GM19468 (cell line): ENCODE results near the gene LUC7L.

Experiments
- ATAC-seq: cut with Tn5 transposase; IDR thresholded peaks from one replicate; pipeline ENCODE4 v1.9.1; 2021; ENCODE audit warnings: mild to moderate bottlenecking, moderate library complexity, moderate number of reproducible peaks; ENCODE audit not compliant: unreplicated experiment; ENCODE audit errors: extremely low read depth

The LUC7L gene

DNA sequence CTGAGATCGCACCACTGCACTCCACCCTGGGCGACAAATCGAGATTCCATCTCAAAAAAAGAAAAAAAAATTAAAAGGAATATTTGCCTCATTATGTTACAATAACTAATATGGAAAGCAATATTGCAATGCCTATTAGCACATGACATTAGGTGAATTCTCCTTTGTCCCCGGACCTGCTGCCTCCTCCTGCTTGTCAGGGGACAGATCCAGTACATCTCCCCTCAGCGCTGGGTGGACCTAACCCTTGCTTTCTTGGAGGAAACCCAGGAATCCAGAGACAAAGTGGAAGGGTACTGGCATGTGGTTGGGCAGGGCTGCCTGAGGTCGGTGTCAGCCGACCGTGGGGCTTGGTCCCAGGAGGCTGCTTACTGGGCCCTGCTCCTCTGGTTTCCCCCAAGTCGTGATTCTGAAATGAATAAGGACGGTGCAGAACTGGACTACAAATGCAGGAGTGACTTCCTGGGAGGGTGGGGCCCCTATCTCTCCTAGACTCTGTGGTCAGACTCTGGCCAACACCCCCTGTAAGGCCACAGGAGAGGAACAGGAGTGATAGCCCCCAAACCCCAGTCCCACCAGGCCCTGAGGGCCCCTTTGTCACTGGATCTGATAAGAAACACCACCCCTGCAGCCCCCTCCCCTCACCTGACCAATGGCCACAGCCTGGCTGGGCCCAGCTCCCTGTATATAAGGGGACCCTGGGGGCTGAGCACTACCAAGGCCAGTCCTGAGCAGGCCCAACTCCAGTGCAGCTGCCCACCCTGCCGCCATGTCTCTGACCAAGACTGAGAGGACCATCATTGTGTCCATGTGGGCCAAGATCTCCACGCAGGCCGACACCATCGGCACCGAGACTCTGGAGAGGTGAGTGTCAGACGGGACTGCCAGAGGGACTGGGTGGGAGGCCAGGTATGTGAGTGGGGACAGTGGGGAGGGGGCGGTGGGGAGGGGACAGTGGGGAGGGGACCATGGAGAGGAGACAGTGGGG is 76.8 kb downstream of the LUC7L start, which contains the start of gene HBZ:
Gene HBZ (plus strand): TSS at position 504 of the 988 bp plus-strand sequence. CDS start 266 bp downstream, at position 770.
- no peak for ATAC-seq

DNA sequence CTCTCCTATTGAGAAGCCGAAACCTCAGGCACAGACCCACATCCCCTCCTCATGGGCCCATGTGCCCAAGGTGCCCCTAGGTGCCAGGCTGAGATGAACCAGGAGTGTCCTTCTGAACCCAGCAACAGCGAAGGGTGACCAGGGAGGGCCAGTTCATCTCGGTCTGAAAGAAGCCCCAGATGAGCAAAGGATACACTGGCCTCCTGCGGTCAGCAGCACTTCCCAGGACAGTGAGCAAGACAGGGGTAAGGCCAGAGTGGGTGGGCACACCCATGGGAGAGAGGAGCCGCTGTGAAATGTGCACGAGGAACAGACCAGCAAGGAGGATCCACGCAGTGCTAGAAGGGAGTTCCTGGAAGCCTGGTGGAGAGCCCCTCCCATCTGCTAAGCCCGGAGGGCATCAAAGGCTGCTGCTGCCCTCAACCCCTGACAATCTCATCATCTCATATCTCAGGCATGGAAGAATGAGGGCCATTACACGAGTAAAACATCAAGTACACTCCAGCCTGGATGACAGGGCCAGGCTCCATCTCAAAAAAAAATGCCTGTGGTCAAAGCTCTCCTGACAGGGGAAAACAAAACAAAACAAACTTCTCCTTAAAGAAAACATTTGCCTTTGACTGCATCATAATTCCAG is 80.1 kb downstream of the LUC7L start:
- ATAC-seq, result no peak

DNA sequence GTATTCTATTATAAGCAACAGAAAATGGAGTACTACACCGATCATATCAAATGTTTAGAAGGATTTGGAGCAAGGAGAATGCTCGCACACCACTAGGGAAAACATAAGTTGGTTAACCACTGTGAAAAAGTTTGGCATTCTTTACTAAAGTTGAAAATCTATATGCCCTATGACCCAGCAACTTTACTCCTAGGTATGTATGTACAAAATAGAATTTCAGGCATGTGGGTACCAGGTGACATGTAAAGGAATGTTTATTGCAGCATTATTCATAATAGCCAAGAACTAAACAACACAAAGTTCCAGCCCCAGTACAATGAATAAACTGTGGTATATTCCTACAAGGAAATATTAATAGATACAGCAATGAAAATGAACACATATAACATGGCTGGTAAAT is 82.6 kb downstream of the LUC7L start:
- no peak for ATAC-seq

DNA sequence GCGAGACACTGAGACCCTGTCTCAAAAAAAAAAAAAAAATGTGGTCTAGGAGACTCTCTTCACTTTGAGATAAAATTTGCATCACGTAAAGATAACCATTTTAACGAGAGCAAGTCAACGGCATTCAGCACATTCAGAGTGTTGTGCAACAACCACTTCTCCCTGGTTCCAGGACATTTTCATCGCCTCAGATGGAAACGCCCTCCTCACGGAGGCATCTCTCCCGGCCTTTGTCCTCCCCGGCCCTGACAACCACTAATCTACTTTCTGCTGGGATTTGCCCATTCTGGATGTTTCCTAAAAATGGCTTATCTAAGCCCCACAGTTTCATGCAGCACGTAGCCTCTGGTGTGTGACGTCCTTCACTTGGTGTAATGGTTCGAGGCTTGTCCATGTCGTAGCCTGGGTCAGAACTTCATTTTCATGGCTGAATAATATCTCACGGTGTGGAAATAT is 84.4 kb downstream of the LUC7L start:
- ATAC-seq, result no peak

DNA sequence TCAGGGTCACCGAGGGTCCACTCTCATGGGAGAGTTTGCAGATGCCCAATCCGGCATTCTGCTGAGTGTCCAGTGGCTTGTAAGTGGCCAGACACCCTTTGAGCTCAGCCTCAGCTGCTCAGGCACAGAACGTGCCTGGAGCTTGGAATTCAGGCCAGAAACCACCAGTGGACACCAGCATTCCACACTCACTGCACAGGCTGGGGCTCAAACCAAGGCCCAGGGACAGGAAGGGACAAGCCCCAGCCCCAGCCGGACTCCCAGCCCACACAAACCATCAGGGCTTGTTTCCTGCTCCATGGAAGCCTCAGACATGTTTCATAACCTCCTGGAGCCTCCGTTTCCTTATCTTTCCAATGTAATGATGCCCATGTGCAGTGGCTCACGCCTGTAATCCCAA is 85.8 kb downstream of the LUC7L start:
- no peak for ATAC-seq

DNA sequence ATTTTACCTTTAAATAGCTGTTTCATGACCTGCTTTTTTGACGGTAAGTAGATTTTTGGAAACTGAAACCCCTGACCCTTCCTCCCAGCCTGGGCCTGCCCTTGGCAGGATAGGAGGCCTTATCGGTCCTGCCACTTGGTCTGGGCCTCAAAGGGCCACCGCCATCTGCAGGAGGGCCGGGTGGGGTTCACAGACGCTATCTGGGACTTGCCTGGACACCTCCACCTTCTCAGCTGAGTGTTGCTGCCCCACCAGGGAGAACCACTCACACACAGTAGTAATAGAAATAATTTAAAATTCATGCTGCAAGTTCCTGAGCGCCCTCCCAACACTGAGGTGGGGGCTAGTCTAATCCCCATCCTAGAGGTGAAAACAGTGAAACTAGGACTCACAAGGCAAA is 86.2 kb downstream of the LUC7L start:
- ATAC-seq, result no peak

DNA sequence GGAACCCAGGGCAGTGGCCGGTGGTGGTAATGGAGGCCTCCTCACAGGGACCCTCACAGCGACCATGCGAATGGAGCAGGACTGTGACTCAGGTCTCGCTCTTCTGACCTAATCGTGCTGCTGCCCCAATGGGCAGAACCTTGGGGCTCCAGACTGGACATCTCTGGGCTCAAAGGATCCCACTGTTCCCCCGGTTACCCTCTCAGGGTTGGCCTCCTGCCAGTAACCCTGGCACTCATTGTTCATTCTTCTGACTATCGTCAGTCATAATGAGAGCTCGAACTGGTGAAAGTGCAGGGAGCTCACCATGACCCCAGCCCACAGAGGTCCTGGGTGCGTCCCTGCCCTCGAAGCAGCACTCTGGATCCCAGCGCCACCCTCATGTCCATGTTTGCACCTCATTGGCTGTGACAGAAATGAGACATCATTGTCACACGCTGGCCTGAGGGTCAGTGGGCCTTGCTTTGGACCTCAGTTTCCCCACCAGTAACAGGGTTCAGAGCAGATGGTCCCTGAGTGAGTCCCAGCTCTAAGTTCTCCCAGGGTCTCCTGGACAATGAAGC is 86.8 kb downstream of the LUC7L start:
- ATAC-seq, result no peak

DNA sequence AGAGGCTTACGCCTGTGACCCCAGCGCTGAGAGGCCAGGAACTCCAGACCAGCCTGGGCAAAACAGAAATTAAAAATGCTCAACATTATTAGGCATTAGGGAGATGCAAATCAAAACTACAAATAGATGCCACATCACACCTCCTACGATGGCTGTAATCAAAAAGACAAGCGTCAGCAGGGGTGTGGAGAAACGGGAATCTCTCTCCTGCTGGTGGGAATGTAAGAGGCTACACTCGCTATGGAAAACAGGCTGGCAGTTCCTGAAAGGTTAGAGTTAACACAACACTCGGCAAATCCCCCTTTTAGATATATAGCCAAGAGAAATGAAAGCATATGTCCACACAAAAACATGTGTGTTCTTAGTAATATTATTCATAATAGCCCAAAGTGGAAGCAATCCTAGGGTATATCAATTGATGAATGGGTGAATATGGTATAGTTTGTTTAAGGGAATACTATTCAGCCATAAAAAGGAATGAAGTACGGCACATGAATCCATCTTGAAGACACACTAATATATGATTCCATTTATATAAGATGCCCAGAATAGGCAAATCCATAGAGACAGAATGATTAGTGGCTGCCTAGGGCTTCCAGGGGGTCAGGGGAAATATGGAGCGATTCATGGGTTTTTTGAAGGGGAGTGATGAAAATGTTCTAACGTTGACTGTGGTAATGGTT is 88.9 kb downstream of the LUC7L start:
- no peak for ATAC-seq
